Measurements from ENCODE around the gene BRCA1. TPM values are rescaled to one million over a fixed set of nuclear protein-coding genes. Genes with fewer than 3 reads are reported as not detected.
A peak's percentile ranks its signal among the peaks of the same experiment; 100 is the strongest.

Gene BRCA1
- total RNA-seq, 4 donors from 2014 or later: 1.2 to 30.7 (median 15.4) TPM

DNA sequence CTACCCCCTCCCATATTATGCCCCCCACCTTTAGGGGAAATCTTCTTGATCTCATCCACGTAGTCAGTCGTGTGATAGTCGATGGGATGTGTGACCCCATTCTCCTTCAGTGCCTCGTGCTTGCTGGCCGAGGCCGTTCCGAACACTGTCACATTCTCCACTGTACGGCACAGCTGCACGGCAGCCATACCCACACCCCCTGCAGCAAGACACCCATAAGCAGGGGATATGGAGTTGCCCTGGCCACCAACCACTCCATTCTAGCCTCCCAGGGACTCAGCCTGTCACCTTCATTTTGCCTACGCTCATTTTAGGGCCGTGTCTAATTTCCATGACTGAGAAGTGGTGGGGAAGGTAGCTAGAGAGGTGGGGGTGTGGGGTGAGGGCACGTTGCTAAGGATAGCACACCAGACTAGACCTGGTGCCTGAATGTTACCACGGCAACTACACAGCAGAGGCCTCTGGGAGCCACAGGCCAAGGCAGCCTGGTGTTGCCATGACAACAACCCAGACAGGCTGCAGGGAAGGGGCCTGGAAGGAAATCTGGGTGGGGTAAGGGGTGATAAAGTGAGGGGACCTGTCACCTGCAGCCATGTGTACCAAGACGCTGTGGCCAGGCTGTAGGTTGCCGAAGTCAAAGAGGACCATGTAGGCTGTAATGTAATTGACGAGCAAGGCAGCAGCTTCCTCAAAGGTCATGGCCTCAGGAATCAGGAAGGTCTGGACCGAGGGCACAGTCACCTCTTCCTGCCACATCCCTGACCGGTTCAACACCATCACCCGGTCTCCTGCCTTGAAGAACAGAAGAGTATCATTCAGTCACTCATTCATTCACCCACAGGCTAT is 106.9 kb downstream of the BRCA1 start:
- no peak for DNase-seq
- no peaks in the 10 kb centered on the region for H3K36me3 ChIP-seq
- H3K9me3 ChIP-seq: no peaks in the 10 kb centered on the region
- peak overlapping the region; percentile 30 to 89 for H3K27ac ChIP-seq
- intact Hi-C loops (cut with DNase I; ENCODE audit: low total_unique reads): no loop called here
- peaks cover 0 to 11% of the 10 kb centered on the region in 2 donors for H3K4me1 ChIP-seq
- no peak overlapping the region for H3K4me3 ChIP-seq
- TF ChIP-seq POLR2A (IDR thresholded peaks at IDR 0.05): no peak
- TF ChIP-seq, protein P1, sequence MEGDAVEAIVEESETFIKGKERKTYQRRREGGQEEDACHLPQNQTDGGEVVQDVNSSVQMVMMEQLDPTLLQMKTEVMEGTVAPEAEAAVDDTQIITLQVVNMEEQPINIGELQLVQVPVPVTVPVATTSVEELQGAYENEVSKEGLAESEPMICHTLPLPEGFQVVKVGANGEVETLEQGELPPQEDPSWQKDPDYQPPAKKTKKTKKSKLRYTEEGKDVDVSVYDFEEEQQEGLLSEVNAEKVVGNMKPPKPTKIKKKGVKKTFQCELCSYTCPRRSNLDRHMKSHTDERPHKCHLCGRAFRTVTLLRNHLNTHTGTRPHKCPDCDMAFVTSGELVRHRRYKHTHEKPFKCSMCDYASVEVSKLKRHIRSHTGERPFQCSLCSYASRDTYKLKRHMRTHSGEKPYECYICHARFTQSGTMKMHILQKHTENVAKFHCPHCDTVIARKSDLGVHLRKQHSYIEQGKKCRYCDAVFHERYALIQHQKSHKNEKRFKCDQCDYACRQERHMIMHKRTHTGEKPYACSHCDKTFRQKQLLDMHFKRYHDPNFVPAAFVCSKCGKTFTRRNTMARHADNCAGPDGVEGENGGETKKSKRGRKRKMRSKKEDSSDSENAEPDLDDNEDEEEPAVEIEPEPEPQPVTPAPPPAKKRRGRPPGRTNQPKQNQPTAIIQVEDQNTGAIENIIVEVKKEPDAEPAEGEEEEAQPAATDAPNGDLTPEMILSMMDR (IDR thresholded peaks at IDR 0.05): no peak
- H3K27me3 ChIP-seq: no peaks in the 10 kb centered on the region

DNA sequence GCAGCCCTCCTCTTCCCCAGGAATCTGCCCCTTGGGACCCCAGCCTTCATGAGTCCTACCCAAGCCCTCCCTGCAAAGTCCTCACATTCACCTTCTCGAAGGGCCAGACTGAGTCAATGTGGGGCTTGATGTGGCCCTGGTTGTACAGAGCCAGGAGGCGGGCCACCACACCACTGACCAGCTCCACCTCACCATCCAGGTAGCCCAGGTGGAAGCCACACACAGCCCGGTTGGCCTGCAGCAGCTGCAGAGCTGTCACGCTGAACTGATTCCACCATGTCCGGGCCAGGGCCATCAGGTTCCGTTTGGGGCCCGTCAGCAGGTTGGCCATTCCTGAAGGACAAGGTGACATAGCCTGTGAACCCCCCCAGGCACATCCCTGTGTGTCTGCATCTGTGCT is 108.9 kb downstream of the BRCA1 start:
- no peak overlapping the region for H3K4me3 ChIP-seq
- TF ChIP-seq, protein P1 (IDR thresholded peaks at IDR 0.05): no peak
- no peak for TF ChIP-seq POLR2A (IDR thresholded peaks at IDR 0.05)
- DNase-seq: no peak
- H3K27me3 ChIP-seq: no peaks in the 10 kb centered on the region
- intact Hi-C loops (cut with DNase I; ENCODE audit: low total_unique reads): no loop called here
- H3K27ac ChIP-seq: peak overlapping the region; percentile 54 to 62
- H3K36me3 ChIP-seq: no peaks in the 10 kb centered on the region
- H3K4me1 ChIP-seq: peaks cover 0 to 11% of the 10 kb centered on the region in 2 donors
- no peaks in the 10 kb centered on the region for H3K9me3 ChIP-seq

DNA sequence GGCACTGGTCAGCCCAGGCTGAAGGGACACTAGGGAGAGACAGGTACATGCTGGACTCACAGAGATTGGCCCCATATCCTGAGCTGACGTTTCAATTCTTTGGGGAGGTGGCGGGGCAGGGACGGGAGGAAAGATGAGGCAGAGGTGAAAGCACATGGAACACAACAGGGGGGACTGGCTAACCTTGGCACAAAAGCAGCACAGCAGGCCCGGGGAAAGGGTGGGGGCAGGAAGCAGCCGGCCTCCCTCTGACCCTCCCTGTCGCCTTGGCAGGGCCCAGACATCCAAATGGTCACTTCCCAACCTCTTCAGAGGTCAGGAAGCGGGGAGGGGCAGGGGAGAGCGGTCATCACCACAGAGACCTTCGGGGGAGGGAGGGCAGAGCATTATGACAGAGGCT is 109.6 kb downstream of the BRCA1 start:
- peak overlapping the region; percentile 54 to 62 for H3K27ac ChIP-seq
- no peak overlapping the region for H3K4me3 ChIP-seq
- TF ChIP-seq POLR2A (IDR thresholded peaks at IDR 0.05): no peak
- TF ChIP-seq, protein P1 (IDR thresholded peaks at IDR 0.05): no peak
- no peaks in the 10 kb centered on the region for H3K9me3 ChIP-seq
- H3K36me3 ChIP-seq: no peaks in the 10 kb centered on the region
- H3K4me1 ChIP-seq: peaks cover 0 to 11% of the 10 kb centered on the region in 2 donors
- intact Hi-C loops (cut with DNase I; ENCODE audit: low total_unique reads): no loop called here
- H3K27me3 ChIP-seq: no peaks in the 10 kb centered on the region
- DNase-seq: peak; percentile 56 to 79

GRCh38 chr17:43014649-43015542 is 110.3 kb downstream of the BRCA1 start:
- Histone ChIP-seq H3K27me3 (no peaks in the 10 kb centered on the region), H3K4me3 (no peak overlapping the region), H3K4me1 (peaks cover 0 to 6% of the 10 kb centered on the region in 2 donors), H3K27ac (peak overlapping the region; percentile 54 to 62), H3K9me3 (no peaks in the 10 kb centered on the region), H3K36me3 (no peaks in the 10 kb centered on the region)
- no peak for TF ChIP-seq POLR2A (IDR thresholded peaks at IDR 0.05)
- TF ChIP-seq, protein P1 (IDR thresholded peaks at IDR 0.05): no peak
- intact Hi-C loops (cut with DNase I; ENCODE audit: low total_unique reads): no loop called here
- DNase-seq: no peak

All from uterus (tissue), 4 donors.